K562 (cell line): ENCODE measurements around the gene MAD2L1. TPM values are rescaled to one million over a fixed set of nuclear protein-coding genes. Genes with fewer than 3 reads are reported as not detected.

Experiments
- ARNT ChIP-seq, 2 experiments: fragments of 450-650 bp; IDR thresholded peaks; 2 replicates each; pipeline ENCODE4 v1.6.1; 2016; ENCODE audit warnings: mild to moderate bottlenecking in 1 of 2
- BRD4 ChIP-seq: fragments of 200-600 bp; sonication (generic); IDR thresholded peaks from 2 replicates; pipeline ENCODE4 v1.6.1; 2017; ENCODE audit warnings: inconsistent platforms
- HDGF ChIP-seq: fragments of 450-650 bp; IDR thresholded peaks from 2 replicates; pipeline ENCODE4 v1.6.1; 2016
- NR4A1 ChIP-seq, 2 experiments: fragments of 250-450 bp in 1 of 2; fragments of 450-650 bp in 1 of 2; sonication (Bioruptor Pico) in 1 of 2; IDR thresholded peaks; 2 replicates each; pipeline versions ENCODE4 v1.4.0 to v1.6.1; 2016 to 2020; ENCODE audit warnings: mild to moderate bottlenecking in 2 of 2, missing compliant biosample characterization in 1 of 2, missing genetic modification characterization in 1 of 2, moderate library complexity in 1 of 2
- POLR2H ChIP-seq: IDR thresholded peaks from 2 replicates; pipeline ENCODE4 v1.6.1; 2016; ENCODE audit warnings: missing genetic modification characterization, low read depth, mild to moderate bottlenecking, control low read depth, missing compliant biosample characterization, moderate library complexity
- PTBP1 ChIP-seq: fragments of 200-400 bp; formaldehyde crosslinking; IDR thresholded peaks from 2 replicates; pipeline ENCODE4 v1.6.1; 2017; ENCODE audit warnings: low read depth, low read length
- RFX5 ChIP-seq: IDR thresholded peaks from 2 replicates; pipeline ENCODE4 v1.6.1; 2011; ENCODE audit warnings: low read depth, mild to moderate bottlenecking, improper control_type of control experiment, low read length
- SMAD2 ChIP-seq: fragments of 150-350 bp; IDR thresholded peaks from 2 replicates; pipeline ENCODE4 v1.6.1; 2014; ENCODE audit warnings: low read depth, mild to moderate bottlenecking, low read length
- SREBF2 ChIP-seq: sonication (generic); formaldehyde crosslinking; IDR thresholded peaks from 2 replicates; pipeline ENCODE4 v1.4.0; 2020; ENCODE audit warnings: mild to moderate bottlenecking, missing genetic modification reagents
- TAF7 ChIP-seq: fragments of 450-650 bp; IDR thresholded peaks from 2 replicates; pipeline ENCODE4 v1.6.1; 2016; ENCODE audit warnings: missing genetic modification characterization, missing compliant biosample characterization
- XRCC4 ChIP-seq: IDR thresholded peaks from one replicate; pipeline ENCODE4 v1.6.1; 2011; ENCODE audit not compliant: insufficient read depth, insufficient read length; ENCODE audit errors: extremely low read depth
- YBX1 ChIP-seq: fragments of 450-650 bp; IDR thresholded peaks from 2 replicates; pipeline ENCODE4 v1.7.1; 2016; ENCODE audit warnings: mild to moderate bottlenecking
- ZNF175 ChIP-seq: fragments of 200-800 bp; sonication (Bioruptor generic); IDR thresholded peaks from 2 replicates; pipeline ENCODE4 v1.6.1; 2016; ENCODE audit warnings: low read depth, mild to moderate bottlenecking, missing genetic modification characterization, missing compliant biosample characterization
- ZNF316 ChIP-seq: fragments of 450-650 bp; IDR thresholded peaks from 2 replicates; pipeline ENCODE4 v1.6.1; 2016
- ZNF354B ChIP-seq: fragments of 250-450 bp; sonication (Bioruptor Pico); IDR thresholded peaks from 2 replicates; pipeline ENCODE4 v1.4.0; 2020
- ZNF436 ChIP-seq: fragments of 250-450, 450-650 bp; sonication (Bioruptor Pico); formaldehyde crosslinking; IDR thresholded peaks from 2 replicates; pipeline ENCODE4 v1.7.0; 2020; ENCODE audit warnings: mild to moderate bottlenecking
- ZNF717 ChIP-seq: fragments of 250-450 bp; sonication (Bioruptor Pico); IDR thresholded peaks from 2 replicates; pipeline ENCODE4 v1.5.0; 2021
- polyA plus RNA-seq, 8 experiments: library from polyadenylated mRNA; depleted of rRNA in 4 of 8; stranded (reverse) in 5 of 8; unstranded in 3 of 8; fragments of >200 nt; fragmentation: Nextera tagmentation in 2 of 8; fragmentation: Illumina TruSeq in 1 of 8; extraction: Ambion mirVana in 2 of 8; extraction: Trizol in 1 of 8; gene quantifications; 2 replicates each; pipeline versions ENCODE4 v1.2.1 to v1.2.3, GENCODE V29; 2011 to 2014; ENCODE audit warnings: inconsistent platforms in 1 of 8, missing spikeins in 1 of 8
- total RNA-seq, 7 experiments: library from RNA; depleted of rRNA in 6 of 7; stranded (reverse); fragments of >200 nt in 6 of 7; fragmentation: Illumina TruSeq in 2 of 7; extraction: Trizol in 2 of 7; gene quantifications; 2 replicates each; pipeline versions ENCODE4 v1.2.1 to v1.2.3, GENCODE V29; 2011 to 2021; ENCODE audit warnings: low replicate concordance in 1 of 7
- TF ChIP-seq, protein P1 (sequence below): fragments of 450-650 bp; IDR thresholded peaks from 2 replicates; pipeline ENCODE4 v1.6.1; 2018; ENCODE audit not compliant: partially characterized antibody
- TF ChIP-seq, protein P2 (sequence below), 3 experiments: fragments of 200-800 bp in 1 of 3; sonication (Bioruptor generic) in 1 of 3; sonication (generic) in 1 of 3; formaldehyde crosslinking in 1 of 3; IDR thresholded peaks; 2 replicates each; pipeline versions ENCODE4 v1.6.1 to v1.8.0; 2016 to 2022; ENCODE audit warnings: mild to moderate bottlenecking in 2 of 3, missing compliant biosample characterization in 2 of 3, missing genetic modification characterization in 2 of 3, missing genetic modification reagents in 1 of 3
- TF ChIP-seq, protein P3 (sequence below): IDR thresholded peaks from 2 replicates; pipeline ENCODE4 v1.6.1; 2011; ENCODE audit not compliant: insufficient read length; ENCODE audit errors: extremely low read depth
- TF ChIP-seq, protein P4 (sequence below), 2 experiments: fragments of 450-650 bp; conservative IDR thresholded peaks; 2 replicates each; pipeline ENCODE4 v1.6.1; 2017; ENCODE audit warnings: mild to moderate bottlenecking in 2 of 2, moderate library complexity in 2 of 2
- TF ChIP-seq, protein P5 (sequence below): fragments of 450-650 bp; conservative IDR thresholded peaks from 2 replicates; pipeline ENCODE4 v1.6.1; 2016; ENCODE audit warnings: missing genetic modification characterization, low read depth, mild to moderate bottlenecking, missing compliant biosample characterization, moderate library complexity

MAD2L1 gene
- total and polyA plus RNA-seq, 9 of the 15 experiments (the other 6 are each of a cell fraction or from before 2014, with no cell fraction given): 75.0 to 494 (median 129) TPM

DNA sequence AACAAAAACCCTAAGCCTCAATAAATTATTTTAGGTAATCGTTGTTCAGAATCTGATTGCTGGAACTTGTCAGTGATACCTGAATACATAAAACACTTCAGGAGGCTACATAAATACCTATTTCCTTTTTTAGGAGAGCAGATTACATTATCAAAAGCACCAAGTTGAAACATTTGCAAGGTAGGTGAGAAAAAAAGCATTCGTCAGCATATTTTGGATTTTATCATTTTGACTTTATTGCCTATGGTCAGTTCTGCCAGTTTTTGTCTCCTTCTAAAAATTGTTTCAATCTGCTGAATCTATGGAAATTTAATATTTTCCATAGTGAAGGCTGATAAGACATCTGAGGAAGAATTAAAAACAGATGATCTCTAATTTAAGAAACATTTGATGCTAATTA is 16.5 kb upstream of the MAD2L1 start (continued):
- TF ChIP-seq, protein P1, sequence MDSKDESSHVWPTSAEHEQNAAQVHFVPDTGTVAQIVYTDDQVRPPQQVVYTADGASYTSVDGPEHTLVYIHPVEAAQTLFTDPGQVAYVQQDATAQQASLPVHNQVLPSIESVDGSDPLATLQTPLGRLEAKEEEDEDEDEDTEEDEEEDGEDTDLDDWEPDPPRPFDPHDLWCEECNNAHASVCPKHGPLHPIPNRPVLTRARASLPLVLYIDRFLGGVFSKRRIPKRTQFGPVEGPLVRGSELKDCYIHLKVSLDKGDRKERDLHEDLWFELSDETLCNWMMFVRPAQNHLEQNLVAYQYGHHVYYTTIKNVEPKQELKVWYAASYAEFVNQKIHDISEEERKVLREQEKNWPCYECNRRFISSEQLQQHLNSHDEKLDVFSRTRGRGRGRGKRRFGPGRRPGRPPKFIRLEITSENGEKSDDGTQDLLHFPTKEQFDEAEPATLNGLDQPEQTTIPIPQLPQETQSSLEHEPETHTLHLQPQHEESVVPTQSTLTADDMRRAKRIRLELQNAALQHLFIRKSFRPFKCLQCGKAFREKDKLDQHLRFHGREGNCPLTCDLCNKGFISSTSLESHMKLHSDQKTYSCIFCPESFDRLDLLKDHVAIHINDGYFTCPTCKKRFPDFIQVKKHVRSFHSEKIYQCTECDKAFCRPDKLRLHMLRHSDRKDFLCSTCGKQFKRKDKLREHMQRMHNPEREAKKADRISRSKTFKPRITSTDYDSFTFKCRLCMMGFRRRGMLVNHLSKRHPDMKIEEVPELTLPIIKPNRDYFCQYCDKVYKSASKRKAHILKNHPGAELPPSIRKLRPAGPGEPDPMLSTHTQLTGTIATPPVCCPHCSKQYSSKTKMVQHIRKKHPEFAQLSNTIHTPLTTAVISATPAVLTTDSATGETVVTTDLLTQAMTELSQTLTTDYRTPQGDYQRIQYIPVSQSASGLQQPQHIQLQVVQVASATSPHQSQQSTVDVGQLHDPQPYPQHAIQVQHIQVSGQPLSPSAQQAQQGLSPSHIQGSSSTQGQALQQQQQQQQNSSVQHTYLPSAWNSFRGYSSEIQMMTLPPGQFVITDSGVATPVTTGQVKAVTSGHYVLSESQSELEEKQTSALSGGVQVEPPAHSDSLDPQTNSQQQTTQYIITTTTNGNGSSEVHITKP: no peak
- TF ChIP-seq, protein P2, sequence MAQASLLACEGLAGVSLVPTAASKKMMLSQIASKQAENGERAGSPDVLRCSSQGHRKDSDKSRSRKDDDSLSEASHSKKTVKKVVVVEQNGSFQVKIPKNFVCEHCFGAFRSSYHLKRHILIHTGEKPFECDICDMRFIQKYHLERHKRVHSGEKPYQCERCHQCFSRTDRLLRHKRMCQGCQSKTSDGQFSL (CRISPR knock-in tag; IDR thresholded peaks at IDR 0.05): no peak
- TF ChIP-seq, protein P2 (tag; IDR thresholded peaks at IDR 0.05): no peak
- TF ChIP-seq, protein P3, sequence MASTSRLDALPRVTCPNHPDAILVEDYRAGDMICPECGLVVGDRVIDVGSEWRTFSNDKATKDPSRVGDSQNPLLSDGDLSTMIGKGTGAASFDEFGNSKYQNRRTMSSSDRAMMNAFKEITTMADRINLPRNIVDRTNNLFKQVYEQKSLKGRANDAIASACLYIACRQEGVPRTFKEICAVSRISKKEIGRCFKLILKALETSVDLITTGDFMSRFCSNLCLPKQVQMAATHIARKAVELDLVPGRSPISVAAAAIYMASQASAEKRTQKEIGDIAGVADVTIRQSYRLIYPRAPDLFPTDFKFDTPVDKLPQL: no peak
- TF ChIP-seq ZNF436 (CRISPR knock-in tag) (no peak), TAF7 (tag) (no peak), SREBF2 (CRISPR knock-in tag) (no peak), ZNF175 (CRISPR knock-in tag) (no peak), PTBP1 (no peak), NR4A1 (CRISPR knock-in tag; IDR thresholded peaks at IDR 0.05) (no peak), NR4A1 (tag; IDR thresholded peaks at IDR 0.05) (no peak), POLR2H (tag) (no peak), YBX1 (no peak), HDGF (no peak), RFX5 (no peak), XRCC4 (no peak), ZNF354B (CRISPR knock-in tag) (no peak), BRD4 (no peak), ZNF316 (peak; percentile 90), ARNT (IDR thresholded peaks at IDR 0.05) (no peak), SMAD2 (no peak), ZNF717 (CRISPR knock-in tag) (no peak)
- TF ChIP-seq, protein P4, sequence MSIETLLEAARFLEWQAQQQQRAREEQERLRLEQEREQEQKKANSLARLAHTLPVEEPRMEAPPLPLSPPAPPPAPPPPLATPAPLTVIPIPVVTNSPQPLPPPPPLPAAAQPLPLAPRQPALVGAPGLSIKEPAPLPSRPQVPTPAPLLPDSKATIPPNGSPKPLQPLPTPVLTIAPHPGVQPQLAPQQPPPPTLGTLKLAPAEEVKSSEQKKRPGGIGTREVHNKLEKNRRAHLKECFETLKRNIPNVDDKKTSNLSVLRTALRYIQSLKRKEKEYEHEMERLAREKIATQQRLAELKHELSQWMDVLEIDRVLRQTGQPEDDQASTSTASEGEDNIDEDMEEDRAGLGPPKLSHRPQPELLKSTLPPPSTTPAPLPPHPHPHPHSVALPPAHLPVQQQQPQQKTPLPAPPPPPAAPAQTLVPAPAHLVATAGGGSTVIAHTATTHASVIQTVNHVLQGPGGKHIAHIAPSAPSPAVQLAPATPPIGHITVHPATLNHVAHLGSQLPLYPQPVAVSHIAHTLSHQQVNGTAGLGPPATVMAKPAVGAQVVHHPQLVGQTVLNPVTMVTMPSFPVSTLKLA (conservative IDR thresholded peaks at IDR 0.05): no peak
- TF ChIP-seq, protein P5, sequence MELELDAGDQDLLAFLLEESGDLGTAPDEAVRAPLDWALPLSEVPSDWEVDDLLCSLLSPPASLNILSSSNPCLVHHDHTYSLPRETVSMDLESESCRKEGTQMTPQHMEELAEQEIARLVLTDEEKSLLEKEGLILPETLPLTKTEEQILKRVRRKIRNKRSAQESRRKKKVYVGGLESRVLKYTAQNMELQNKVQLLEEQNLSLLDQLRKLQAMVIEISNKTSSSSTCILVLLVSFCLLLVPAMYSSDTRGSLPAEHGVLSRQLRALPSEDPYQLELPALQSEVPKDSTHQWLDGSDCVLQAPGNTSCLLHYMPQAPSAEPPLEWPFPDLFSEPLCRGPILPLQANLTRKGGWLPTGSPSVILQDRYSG: no peak
